ENCODE data around the gene GPN1. TPM values are rescaled to one million over a fixed set of nuclear protein-coding genes. Genes with fewer than 3 reads are reported as not detected.
A peak's percentile ranks its signal among the peaks of the same experiment; 100 is the strongest.
"Not testable (repeated sequence)": the region's sequence is repeated elsewhere in the genome, so short reads cannot be mapped to it uniquely, and the experiment has no call there.

The GPN1 gene
- total RNA-seq (2014; rRNA removed; shearing (Covaris generic)) = 22.2 and 24.0 TPM in 2 replicates

DNA sequence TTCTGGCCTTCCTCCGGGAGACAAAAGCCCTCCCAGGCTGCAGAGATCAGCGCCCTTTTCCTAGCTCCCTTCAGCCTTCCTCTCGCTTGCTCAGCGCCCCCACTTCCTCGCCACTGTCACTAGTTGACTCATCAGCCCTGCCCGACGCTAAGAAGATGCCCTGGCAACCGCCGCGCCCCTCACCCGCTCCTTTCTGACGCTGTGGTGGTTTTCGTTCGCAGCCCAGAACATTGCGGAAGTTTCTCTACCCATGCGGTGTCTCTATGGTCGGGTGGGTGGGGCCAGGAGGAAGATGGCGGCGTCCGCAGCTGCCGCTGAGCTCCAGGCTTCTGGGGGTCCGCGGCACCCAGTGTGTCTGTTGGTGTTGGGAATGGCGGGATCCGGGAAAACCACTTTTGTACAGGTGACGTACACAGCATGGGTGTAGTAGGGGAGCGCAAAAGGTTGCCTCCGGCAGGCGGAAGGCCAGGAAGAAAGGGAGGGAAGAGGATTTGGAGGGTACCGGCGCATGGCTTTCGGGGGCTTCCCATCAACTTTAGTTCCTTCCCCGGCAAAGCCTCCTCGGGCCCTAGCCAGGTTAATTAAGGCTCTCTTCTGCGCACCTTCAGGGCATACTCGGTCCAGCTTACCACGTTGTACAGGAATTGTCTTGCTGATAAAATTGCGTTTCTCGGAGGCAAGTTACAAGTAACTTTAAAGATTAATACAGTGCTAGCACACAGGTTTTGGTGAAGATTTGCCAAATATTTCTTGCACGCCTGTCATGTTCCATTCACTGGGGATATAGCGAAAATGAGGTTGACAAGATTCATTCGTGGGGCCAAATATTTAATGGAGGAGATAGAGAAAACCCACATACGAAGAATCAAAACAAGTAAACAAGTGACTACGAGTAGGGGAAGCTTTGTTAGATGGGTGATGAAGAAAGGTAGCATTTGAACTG is at the start of gene GPN1, which contains the start of gene CCDC121:
TSS of gene GPN1 (plus strand) at position 284 of the 943 bp plus-strand sequence. CDS start at position 293, 9 bp downstream.
TSS of gene CCDC121 (minus strand) at position 246 of the 943 bp plus-strand sequence. CDS start 1,213 bp downstream, outside the sequence.
- peak; percentile 84 for DNase-seq (ENCODE audit: low spot score)

DNA sequence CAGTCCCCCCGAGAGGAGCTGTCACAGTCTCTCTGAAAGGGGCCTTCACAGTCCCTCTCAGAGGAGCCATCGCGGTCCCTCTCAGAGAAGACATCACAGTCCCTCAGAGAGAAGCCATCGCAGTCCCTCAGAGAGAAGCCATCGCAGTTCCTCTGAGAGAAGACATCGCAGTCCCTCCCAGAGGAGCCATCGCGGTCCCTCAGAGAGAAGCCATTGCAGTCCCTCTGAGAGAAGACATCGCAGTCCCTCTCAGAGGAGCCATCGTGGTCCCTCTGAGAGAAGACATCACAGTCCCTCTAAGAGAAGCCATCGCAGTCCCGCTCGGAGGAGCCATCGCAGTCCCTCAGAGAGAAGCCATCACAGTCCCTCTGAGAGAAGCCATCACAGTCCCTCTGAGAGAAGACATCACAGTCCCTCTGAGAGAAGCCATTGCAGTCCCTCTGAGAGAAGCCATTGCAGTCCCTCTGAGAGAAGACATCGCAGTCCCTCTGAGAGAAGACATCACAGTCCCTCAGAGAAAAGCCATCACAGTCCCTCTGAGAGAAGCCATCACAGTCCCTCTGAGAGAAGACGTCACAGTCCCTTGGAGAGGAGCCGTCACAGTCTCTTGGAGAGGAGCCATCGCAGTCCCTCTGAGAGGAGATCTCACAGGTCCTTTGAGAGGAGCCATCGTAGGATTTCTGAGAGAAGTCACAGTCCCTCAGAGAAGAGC is 47.3 kb upstream of the GPN1 start:
- no peak for DNase-seq (ENCODE audit: low spot score)

DNA sequence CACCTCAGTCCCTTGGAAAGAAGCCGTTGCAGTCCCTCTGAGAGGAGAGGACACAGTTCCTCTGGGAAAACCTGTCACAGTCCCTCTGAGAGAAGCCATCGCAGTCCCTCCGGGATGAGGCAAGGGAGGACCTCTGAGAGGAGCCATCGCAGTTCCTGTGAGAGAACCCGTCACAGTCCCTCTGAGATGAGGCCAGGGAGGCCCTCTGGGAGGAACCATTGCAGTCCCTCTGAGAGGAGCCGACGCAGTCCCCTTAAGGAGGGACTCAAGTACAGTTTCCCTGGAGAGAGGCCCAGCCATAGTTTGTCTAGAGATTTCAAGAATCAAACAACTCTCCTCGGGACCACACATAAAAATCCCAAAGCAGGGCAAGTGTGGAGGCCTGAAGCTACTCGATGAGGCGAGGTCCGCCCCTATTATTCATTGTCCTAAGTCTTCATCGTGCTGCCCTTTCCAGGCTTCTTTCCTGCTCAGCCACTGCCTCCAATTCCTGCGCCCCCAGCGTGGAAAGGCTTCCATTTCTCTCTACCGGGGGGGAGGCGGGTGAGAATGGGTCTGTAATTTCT is 46.6 kb upstream of the GPN1 start:
- peak; percentile 12 for DNase-seq (ENCODE audit: low spot score)

DNA sequence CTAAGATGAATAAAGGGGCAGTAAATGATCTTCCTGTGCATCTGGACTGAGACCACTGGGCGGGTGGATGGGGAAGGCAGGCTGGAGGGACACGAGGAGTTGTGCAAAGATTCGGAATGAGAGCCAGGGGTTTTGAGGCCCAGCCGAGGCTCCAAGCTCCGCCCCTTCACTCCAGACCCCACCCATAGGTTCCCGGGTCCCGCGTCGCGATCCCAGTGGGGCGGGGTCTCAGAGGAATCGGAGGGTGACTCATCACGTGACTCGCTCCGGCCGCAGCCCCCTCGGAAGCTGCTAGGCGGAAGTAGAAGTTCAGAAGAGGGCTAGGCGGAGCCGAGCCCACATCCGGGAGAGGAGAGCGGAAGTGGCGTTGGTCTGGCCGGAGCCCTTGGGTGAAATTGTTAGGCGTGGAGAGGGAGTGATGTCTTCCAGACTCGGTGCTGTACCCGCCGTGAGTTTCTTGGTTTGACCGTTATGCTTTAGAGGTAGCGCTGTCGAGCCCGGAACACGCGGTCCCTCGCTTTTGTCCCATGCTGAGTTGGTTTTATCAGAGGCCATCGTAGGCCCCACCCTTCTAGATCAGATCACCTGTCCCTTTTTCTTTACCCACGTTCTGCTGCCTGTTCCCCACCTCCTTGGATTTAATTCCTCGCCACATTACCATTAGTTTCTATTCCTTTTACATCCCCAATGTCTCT is 46.0 kb upstream of the GPN1 start, which contains the start of gene ZNF512:
TSS of gene ZNF512 (plus strand) at position 348 of the 695 bp plus-strand sequence. CDS start at position 419, 71 bp downstream.
- peak; percentile 83 for DNase-seq (ENCODE audit: low spot score)

DNA sequence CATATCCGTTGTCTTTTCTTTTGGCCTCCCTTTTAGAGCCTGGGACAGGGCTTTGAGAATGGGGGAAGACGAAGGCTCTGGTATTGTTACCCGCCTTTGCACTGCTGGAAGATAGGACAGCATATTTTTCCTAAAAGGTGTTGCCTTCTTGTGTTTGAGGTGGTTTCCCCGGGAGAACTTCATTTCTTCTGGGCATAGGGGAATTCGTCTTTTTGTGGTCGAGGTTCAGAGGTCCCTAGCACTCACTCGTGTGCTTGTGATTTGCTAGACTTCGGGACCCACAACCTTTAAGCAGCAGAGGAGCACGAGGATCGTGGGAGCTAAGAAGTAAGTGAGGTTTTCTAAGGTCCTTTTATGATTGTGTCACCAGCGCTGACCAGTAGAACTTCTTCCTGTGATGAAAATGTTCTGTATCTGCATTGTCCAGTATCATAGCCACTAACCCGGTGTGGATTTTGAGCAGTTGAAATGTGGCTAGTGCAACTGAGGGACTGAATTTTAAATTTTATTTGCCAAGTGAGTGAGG is 45.4 kb upstream of the GPN1 start:
- no peak for DNase-seq (ENCODE audit: low spot score)

DNA sequence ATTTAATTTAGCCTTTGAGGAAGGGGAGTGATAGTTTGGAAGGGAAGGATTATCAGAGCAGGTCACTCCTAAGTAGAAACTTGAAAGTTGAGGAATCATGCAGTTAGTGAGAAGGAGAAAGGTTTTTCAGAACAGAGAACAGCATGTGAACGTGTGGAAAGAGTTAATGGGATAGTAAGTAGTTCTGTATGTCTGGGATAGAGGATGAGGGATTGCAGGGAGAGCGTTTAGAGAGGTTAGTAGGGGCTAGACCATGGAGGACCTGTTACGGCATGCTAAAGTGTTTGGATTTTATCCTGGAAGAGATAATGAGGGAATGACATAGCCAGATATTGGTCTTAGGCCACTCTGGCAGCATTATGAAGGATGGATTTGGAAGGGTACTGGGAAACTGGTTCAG is 44.3 kb upstream of the GPN1 start:
- DNase-seq (ENCODE audit: low spot score) = no peak

DNA sequence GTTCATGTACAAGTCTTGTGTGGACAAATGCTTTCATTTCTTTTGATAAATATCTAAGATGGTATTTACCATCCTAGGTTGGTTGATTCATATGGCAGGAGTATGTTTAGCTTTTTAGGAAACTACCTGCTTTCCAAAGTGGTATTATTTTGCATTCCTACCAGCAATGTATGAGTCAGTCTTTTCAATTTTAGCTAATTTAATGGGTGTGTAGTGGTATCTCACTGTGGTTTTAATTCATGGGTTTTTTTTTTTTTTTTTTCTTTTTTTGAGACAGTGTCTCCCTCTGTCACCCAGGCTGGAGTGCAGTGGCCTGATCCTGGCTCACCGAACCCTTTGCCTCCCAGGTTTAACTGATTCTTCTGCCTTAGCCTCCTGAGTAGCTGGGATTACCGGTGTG is 41.8 kb upstream of the GPN1 start:
- DNase-seq (ENCODE audit: low spot score) = no peak

DNA sequence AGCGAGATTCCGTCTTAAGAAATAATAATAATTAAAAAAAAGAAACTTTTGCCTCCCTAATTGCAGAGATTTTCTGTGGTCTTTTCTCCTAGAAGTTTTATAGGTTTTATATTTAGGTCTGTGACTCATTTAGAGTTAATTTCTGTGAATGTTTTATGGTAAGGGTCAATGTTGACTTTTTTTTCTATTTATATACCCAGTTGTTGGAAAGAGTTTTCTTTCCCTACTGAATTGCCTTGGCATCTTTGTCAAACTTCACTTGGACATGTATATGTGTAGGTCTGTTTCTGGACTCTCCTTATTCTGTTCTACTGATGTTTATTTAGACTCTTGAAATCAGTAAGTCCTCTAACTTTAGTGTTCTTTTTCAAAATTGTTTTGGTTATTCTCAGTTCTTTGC is 40.5 kb upstream of the GPN1 start:
- no peak for DNase-seq (ENCODE audit: low spot score)

DNA sequence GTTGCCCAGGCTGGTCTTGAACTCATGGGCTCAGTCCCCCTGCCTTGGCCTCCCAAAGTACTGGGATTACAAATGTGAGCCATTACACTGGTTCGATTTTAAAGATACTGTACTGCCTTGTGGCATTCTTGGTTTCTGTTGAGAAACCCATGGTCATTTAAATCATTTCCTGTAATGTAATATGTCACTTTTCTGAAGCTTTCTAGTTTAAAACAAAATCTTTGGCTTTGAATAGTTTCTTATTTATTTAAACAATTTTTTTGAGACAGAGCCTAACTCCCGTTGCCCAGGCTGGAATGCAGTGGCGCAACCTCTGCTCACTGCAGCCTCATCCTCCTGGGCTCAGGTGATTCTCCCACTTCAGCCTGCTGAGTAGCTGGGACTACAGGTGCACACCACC is 37.1 kb upstream of the GPN1 start:
- no peak for DNase-seq (ENCODE audit: low spot score)

DNA sequence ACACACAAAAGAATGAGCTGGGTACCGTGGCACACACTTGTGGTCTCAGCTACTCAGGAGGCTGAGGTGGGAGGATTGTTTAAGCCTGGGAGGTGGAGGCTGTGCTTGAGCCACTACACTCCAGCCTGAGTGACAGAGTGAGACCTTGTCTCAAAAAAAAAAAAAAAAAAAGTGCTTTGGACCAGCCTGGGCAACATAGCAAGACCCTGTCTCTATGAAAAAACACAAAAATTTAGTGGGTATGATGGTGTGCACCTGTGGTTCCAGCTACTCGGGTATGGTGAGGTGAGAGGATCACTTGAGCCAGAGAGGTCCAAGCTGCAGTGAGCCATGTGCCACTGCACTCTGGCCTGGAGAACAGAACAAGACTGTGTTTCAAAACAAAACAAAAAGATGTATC is 35.6 kb upstream of the GPN1 start:
- no peak for DNase-seq (ENCODE audit: low spot score)

DNA sequence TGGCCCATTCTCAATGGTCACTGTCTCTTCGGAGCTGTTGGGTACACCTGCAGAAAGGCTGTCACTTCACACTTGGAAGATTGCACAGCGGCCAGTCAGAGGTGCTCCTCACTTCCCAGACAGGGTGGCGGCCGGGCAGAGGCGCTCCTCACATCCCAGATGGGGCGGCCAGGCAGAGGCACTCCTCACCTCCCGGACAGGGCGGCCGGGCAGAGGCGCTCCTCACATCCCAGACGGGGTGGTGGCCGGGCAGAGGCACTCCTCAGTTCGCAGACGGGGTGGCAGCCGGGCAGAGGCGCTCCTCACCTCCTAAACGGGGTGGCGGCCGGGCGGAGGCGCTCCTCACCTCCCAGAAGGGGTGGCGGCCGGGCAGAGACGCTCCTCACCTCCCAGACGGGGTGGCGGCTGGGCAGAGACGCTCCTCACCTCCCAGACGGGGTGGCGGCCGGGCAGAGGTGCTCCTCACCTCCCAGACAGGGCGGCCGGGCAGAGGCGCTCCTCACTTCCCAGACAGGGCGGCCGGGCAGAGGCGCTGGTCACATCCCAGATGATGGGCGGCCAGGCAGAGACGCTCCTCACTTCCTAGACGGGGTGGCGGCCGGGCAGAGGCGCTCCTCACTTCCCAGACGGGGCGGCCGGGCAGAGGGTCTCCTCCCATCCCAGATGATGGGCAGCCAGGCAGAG is 34.7 kb upstream of the GPN1 start:
- not testable (repeated sequence) for DNase-seq (ENCODE audit: low spot score)

DNA sequence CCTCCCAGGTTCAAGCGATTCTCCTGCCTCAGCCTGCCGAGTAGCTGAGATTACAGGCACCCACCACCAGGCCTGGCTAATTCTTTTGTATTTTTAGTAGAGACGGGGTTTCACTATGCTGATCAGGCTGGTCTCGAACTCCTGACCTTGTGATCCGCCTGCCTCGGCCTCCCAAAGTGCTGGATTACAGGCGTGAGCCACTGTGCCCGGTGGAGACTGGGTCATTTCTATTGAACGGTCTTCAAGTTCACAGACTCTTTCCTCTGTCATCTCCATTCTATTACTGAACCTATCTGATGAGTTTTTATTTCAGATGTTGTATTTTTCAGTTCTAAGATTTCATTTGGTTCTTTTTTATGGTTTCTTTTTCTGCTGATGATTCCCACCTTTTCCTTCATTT is 33.4 kb upstream of the GPN1 start:
- DNase-seq (ENCODE audit: low spot score) = not testable (repeated sequence)

DNA sequence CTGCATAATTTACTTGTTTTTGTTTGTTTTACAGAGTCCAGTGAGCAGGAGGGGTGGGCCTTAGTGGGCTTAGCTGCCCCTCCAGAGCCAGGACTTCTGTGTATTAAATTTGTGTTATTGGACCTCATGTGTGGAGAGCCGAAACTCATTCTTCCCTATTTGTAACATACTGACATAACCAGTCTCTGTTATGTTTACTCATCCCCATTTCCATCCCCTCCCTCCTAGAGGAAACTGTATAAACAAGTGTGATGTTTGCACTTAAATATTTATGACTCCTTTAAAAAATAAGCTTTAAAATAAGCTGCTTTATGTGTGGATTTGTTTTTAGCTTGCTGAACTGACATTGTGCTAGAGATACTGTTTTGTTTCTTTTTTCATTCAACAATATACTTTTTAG is 32.2 kb upstream of the GPN1 start:
- DNase-seq (ENCODE audit: low spot score) = no peak

DNA sequence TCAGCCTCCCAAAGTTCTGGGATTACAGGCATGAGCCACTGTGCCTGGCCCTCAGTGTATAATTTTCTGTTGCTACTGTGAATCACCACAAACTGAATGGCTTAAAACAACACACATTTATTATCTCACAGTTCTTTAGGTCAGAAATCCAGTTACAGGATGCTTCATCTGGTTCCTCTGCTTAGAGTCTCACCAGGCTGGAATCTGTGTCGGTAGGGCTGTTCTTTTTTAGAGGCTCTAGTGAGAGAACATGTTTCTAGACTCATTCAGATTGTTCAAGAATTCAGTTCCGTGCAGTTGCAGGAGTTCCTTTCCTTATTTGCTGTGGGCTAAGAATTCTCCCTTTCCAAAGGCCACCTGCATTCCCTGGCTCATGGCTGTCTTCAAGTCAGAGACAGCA is 22.2 kb upstream of the GPN1 start:
- DNase-seq (ENCODE audit: low spot score) = no peak

DNA sequence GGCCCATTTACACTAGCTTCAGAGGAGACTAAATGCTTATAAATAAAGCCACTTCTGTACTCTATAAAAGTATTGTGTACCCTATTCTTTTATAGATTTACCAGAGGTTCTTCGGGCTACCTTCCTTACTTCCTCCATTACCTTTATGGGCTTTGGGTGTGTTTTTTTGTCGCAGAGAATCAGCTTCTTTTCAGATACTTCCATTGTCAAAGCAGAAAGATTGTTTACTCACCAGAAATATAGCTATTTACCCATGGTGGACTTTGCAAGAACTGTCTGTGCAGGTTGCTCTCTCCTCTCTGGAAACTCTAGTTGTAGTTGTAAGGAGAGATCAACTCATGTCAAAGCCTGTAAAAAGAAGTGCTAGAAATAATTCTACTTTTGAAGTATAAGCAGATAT is 14.9 kb upstream of the GPN1 start:
- no peak for DNase-seq (ENCODE audit: low spot score)

DNA sequence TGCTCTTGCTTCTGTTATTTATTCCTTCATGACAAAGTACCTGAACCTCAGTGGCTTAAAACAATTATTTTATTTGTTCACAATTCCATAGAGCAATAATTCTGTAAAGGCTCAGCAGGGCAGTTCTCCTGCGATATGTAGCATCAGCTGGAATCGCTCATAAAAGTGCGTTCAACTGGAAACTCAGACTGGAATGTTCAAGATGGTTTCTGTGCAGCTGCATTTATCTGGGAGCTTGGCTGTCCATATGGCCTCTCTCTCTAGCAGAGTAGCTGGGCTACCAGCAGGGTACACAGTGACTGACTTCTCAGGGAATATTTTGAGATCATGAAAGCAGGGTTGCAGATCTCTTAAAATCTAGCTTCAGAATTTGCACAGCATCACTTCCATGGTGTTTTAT is 13.5 kb upstream of the GPN1 start:
- no peak for DNase-seq (ENCODE audit: low spot score)

DNA sequence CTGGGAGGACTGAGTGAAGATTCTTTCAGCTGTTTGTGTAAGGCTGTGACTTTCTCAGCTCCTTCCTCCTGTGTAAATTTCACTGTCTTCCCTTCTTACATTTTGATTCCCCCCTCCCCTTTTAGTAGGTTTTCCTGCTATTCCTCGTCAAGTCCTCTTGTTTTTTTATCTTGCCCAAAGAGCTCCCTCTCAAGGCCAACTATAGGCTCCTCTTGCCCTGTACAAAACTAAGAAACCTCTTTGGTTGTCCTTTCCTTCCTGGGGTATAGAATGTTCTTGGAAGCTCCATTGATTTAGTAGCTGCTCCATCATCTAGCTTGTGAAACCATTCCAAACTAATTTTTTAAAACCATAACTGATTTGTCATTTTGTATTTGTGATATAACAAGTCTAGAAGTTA is 7.3 kb upstream of the GPN1 start:
- no peak for DNase-seq (ENCODE audit: low spot score)

DNA sequence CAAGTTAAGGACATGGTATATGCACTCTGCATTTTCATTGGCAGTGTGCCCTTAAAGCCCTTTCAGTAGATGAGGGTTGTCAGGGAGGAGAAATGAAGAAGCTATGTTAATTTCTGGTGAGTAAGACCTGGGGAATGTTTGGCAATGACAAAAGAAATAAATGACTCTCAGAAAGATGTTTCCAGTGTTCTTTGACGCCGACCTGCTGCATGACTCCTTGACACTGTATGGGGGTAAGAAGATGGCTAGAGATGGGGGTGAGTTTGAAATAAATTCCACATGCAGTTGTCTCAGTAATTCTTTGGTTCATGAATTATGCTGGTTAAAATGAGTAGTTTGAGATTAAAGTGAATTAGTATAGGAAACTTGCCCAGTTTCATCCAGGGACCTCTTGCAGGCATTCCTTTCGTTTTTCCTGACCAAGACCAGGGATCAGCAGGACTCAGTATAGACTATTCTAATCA is 5.9 kb upstream of the GPN1 start:
- no peak for DNase-seq (ENCODE audit: low spot score)

DNA sequence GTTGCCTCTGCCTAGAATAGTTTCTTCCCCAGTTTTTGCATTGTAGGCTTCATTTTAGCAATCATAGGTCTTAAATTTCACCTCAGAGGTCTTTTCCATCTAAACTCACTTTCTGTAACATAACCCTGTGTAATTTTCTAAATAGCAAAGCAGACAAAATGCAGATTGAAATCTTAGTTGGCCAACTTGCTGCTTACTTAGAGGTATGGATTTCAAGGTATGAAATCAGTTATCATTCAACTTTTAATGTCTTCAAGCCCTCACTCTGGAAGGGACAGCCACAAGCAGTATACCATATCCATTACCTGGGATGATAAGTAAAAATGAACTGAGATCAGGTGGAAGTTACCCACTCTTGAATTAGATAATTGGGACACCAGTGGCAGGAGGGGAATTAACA is 3.9 kb upstream of the GPN1 start:
- no peak for DNase-seq (ENCODE audit: low spot score)

DNA sequence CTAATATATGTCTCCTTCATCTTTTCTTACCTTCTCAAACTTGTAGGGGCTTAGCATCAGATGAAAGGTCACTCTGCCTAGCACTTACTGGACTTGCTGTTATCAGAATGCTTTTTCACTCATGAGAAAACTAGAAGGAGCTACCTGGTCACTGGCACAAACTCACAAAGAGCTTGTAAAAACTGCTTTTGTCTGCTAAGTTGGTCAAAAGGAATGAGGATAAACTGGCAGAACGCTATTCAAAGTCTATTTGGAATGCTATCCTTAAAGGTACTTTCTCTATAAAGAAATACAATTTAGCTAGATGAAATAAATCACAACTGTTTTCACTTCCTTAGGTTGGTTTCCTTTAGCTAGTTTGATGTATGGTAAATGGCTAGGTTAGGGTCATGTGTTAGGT is 2.5 kb upstream of the GPN1 start:
- not testable (repeated sequence) for DNase-seq (ENCODE audit: low spot score)

DNA sequence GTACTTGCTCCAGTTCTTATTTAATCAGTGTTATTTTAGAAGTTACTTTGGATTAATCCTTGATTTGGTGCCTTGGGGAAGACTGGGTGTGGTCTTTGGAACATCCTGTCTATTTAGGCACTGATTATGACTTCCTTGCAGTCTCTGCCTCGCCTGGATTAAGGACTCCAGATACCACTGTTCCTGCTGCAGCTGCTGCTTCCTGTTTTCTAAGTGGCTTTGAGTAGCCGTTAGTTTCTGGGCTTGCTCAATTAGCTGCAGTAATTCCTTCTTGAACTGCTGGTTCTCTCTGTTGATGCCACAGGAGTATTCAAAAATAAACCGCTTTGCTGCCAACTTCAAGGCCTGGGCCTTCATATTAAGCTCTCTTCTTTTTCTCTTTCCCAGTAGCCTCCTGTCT is 1.9 kb upstream of the GPN1 start:
- DNase-seq (ENCODE audit: low spot score) = not testable (repeated sequence)

Measured in HT-29 (cell line).